Ishikawa (cell line): ENCODE data around the gene ADA.

ENCODE experiments used
- CEBPB ChIP-seq: IDR thresholded peaks from 2 replicates; pipeline ENCODE4 v1.6.1; 2012
- CREB1 ChIP-seq: IDR thresholded peaks from 2 replicates; pipeline ENCODE4 v1.6.1; 2012; ENCODE audit warnings: low read depth
- EGR1 ChIP-seq: IDR thresholded peaks from 2 replicates; pipeline ENCODE4 v1.6.1; 2012
- EP300 ChIP-seq: IDR thresholded peaks from 2 replicates; pipeline ENCODE4 v1.6.1; 2012; ENCODE audit warnings: borderline replicate concordance
- FOXM1 ChIP-seq: IDR thresholded peaks from 2 replicates; pipeline ENCODE4 v1.6.1; 2012; ENCODE audit warnings: low read depth, borderline replicate concordance
- MAX ChIP-seq: IDR thresholded peaks from 2 replicates; pipeline ENCODE4 v1.6.1; 2012
- TAF1 ChIP-seq: IDR thresholded peaks from 2 replicates; pipeline ENCODE4 v1.6.1; 2012; ENCODE audit warnings: low read depth, mild to moderate bottlenecking
- TCF12 ChIP-seq: IDR thresholded peaks from 2 replicates; pipeline ENCODE4 v1.6.1; 2012; ENCODE audit warnings: low read depth
- TEAD4 ChIP-seq: IDR thresholded peaks from 2 replicates; pipeline ENCODE4 v1.6.1; 2012
- TF ChIP-seq, protein P1 (sequence below): IDR thresholded peaks from 2 replicates; pipeline ENCODE4 v1.6.1; 2012; ENCODE audit warnings: low read depth, mild to moderate bottlenecking

DNA sequence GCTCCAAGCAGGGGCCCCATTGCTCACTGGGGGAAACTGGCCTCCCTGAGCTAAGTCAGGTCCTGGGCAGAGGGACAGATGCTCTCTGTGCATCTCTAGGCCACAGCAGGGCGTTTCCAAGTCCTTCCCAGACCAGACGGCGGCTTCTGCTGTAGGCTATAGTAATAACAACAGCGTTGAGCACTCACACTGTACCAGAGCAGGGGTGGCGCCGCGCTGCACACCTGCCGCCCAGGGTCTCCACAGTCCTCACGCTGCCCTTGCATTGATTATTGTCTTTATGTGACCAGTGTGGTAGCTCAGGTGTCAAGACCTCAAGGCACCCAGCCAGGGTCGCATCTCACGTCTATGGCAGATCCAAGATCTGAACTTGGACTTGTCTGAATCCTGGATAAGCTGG is 48.8 kb upstream of the ADA start:
- TF ChIP-seq CREB1 (no peak), EP300 (no peak), TAF1 (no peak), TEAD4 (no peak), MAX (no peak), CEBPB (no peak), TCF12 (no peak), FOXM1 (no peak), EGR1 (no peak)
- TF ChIP-seq, protein P1, sequence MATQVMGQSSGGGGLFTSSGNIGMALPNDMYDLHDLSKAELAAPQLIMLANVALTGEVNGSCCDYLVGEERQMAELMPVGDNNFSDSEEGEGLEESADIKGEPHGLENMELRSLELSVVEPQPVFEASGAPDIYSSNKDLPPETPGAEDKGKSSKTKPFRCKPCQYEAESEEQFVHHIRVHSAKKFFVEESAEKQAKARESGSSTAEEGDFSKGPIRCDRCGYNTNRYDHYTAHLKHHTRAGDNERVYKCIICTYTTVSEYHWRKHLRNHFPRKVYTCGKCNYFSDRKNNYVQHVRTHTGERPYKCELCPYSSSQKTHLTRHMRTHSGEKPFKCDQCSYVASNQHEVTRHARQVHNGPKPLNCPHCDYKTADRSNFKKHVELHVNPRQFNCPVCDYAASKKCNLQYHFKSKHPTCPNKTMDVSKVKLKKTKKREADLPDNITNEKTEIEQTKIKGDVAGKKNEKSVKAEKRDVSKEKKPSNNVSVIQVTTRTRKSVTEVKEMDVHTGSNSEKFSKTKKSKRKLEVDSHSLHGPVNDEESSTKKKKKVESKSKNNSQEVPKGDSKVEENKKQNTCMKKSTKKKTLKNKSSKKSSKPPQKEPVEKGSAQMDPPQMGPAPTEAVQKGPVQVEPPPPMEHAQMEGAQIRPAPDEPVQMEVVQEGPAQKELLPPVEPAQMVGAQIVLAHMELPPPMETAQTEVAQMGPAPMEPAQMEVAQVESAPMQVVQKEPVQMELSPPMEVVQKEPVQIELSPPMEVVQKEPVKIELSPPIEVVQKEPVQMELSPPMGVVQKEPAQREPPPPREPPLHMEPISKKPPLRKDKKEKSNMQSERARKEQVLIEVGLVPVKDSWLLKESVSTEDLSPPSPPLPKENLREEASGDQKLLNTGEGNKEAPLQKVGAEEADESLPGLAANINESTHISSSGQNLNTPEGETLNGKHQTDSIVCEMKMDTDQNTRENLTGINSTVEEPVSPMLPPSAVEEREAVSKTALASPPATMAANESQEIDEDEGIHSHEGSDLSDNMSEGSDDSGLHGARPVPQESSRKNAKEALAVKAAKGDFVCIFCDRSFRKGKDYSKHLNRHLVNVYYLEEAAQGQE, result no peak
